ENCODE results near the gene RANBP6.
"Not testable (repeated sequence)": the region's sequence is repeated elsewhere in the genome, so short reads cannot be mapped to it uniquely, and the experiment has no call there.

The RANBP6 gene

GRCh38 chr9:6015278-6016157 lies at the start of gene RANBP6:
Gene RANBP6, minus strand, starts transcription at chr9:6015624. Its CDS starts 17 bp downstream, at chr9:6015607.
- DNase-seq, result peak; percentile 74

- DNase-seq, result not testable (repeated sequence)
Observed at GRCh38 chr9:6063146-6063545, 47.7 kb upstream of the RANBP6 start.

- no peak for DNase-seq
Observed at GRCh38 chr9:6055666-6056065, 40.2 kb upstream of the RANBP6 start.

- DNase-seq, result peak; percentile 70
Observed at GRCh38 chr9:6055216-6055615, 39.8 kb upstream of the RANBP6 start.

GRCh38 chr9:6054280-6055099 lies 39.1 kb upstream of the RANBP6 start:
- DNase-seq, result peak; percentile 45

- no peak for DNase-seq
Observed at GRCh38 chr9:6052293-6052919, 37.0 kb upstream of the RANBP6 start.

- no peak for DNase-seq
Observed at GRCh38 chr9:6051511-6051950, 36.1 kb upstream of the RANBP6 start.

- DNase-seq, result no peak
Observed at GRCh38 chr9:6049798-6050197, 34.4 kb upstream of the RANBP6 start.

GRCh38 chr9:6048039-6048438 lies 32.6 kb upstream of the RANBP6 start:
- DNase-seq, result no peak

- DNase-seq, result no peak
Observed at GRCh38 chr9:6047020-6047419, 31.6 kb upstream of the RANBP6 start.

- DNase-seq, result no peak
Observed at GRCh38 chr9:6045364-6045763, 29.9 kb upstream of the RANBP6 start.

GRCh38 chr9:6040077-6040476 lies 24.7 kb upstream of the RANBP6 start:
- DNase-seq, result no peak

- no peak for DNase-seq
Observed at GRCh38 chr9:6036391-6036790, 21.0 kb upstream of the RANBP6 start.

GRCh38 chr9:6034954-6035353 lies 19.5 kb upstream of the RANBP6 start:
- DNase-seq, result no peak

GRCh38 chr9:6029604-6030274 lies 14.3 kb upstream of the RANBP6 start:
- no peak for DNase-seq

GRCh38 chr9:6024035-6024554 lies 8.7 kb upstream of the RANBP6 start:
- DNase-seq, result no peak

- not testable (repeated sequence) for DNase-seq
Observed at GRCh38 chr9:6016975-6017374, 1.6 kb upstream of the RANBP6 start.

- DNase-seq, result peak; percentile 68
Observed at GRCh38 chr9:6014670-6015270, 654 bp downstream of the RANBP6 start.

- peak; percentile 94 for DNase-seq
Observed at GRCh38 chr9:6008169-6008979, 7.0 kb downstream of the RANBP6 start.

- DNase-seq, result peak; percentile 42
Observed at GRCh38 chr9:6007770-6008168, 7.7 kb downstream of the RANBP6 start.

All from NCI-H226 (cell line).